Fibroblast of upper back skin (primary cell): ENCODE measurements around the gene ARHGEF17.

Experiments
- DNase-seq: peaks from one replicate; pipeline ENCODE4 v3.0.0-alpha.2; 2013

ARHGEF17 gene

DNA sequence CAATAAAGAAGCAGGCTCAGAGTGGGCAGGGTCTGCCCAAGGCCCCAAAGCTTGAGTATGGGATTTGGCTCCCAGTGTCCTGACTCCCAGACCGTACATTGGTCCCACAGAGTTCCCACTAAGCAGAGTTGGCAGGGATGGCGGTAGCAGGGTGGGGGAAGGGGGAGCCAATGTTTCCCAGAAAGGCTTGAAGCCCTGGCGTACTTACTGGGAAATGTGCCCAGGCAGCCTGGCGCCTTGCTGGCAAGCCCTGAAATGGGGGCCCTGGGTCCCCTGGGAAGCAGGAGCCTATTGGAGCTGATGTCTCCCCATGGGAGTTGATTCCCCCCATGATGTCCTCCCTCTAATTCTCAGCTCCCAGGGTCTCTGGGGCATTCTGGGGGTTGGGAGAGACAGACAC, 9.3 kb downstream of the ARHGEF17 start:
- DNase-seq: no peak

DNA sequence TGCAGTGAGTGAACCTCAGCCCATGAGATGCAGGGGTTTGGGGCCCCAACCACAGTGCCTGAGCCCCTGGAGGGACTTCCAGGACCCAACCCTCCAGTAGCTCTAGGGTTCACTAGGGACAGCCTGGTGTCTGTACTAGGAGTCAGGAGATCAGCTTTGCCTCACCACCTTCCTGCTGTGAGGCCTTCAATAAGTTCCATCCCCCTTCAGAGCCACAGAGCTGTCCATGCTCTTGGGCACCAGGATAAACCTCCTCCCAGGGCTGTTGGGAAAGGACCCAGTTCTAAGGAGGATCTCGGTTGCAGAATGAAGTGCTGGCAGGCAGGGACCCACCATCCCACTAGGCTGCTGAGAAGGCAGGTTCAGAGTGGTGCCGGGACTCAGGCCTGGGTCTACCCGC, 9.7 kb downstream of the ARHGEF17 start:
- no peak for DNase-seq

- no peak for DNase-seq
Measured at GRCh38 chr11:73318501-73319011, 10.5 kb downstream of the ARHGEF17 start.

- peak; percentile 50 for DNase-seq
Measured at GRCh38 chr11:73320763-73321603, 12.9 kb downstream of the ARHGEF17 start.

GRCh38 chr11:73321604-73322381, 13.7 kb downstream of the ARHGEF17 start:
- peak; percentile 66 for DNase-seq

GRCh38 chr11:73322382-73323306, 14.6 kb downstream of the ARHGEF17 start:
- DNase-seq: no peak

GRCh38 chr11:73323464-73323863, 15.4 kb downstream of the ARHGEF17 start:
- peak; percentile 83 for DNase-seq

DNA sequence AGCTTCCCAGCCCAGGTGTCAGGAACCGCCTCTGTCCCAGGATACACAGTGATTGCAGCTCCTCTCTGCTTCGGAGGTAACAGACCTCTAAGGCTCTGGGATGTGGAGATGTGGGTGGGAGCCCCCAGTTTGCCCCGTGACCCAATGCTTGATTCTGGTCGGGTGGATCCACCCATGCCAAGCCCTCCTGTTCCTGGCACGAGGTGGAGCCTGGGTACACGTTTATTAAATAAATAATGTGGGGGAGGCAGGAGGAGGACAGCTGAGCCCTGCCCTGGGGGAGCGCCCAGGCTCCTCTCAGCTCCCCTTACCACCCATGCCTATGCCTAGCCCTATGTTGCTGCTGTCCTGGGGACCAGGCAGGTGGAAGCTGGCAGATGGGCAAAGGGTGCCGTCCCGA, 16.0 kb downstream of the ARHGEF17 start:
- DNase-seq: no peak

DNA sequence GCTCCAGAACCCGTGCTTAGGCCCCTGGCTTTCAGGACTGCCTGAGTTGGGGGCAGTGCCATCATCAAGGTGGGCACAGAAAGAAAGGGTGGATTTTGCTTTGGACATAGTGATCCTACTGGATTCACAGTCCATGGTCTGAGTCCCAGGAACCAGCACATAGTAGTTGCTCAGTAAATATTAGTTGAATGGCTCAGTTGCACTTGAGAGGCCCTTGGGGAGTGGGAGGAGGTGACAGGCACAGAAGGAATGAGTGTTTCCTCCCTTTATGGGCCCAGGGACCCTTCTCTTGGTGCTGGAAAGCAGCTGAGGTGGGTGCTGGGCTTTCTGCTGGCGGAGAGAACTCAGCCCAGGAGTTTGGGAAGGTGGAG, 16.6 kb downstream of the ARHGEF17 start:
- no peak for DNase-seq

GRCh38 chr11:73325036-73325981, 17.2 kb downstream of the ARHGEF17 start:
- DNase-seq: peak; percentile 66

DNA sequence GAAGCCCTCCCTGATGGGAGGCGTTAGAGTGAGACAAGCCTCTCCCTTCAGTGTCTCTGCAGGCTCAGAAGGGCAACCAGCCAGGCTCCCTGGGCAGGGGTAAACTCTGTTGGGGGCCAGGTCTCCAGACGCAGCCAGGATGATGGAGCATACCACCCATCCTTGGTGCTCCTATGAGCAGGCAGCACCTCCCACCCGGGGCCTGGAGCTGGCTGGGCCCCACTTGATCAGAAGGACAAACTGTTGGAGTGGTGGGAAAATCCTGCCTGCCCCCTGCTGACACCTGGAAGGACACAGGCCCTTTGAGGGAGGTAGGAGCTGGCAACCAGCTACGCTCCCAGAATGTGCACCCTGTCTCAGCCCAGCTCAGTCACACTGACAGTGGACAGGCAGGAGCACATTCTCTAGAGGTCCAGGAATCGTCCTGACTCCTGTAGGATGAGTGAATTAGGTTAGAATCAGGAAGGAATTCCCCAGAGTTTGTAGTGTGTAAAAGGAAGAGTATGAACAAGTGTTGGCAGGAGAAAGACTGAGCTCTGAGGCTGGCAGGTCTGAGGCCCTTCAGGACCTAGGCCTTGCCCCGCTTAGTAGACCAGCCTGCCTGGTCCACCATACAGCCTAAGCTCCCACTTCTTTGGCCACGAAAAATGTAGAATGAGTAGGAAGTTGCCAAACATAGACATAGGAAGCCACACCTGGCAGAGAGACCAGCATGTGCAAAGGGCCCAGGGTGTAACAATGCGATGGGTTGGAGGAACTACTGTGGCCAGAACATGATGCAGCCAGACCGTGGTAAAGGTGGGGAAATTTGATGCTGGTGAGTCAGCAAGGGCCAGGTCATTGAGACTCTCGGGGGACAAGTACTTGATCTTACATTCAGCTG, 19.1 kb downstream of the ARHGEF17 start:
- DNase-seq: peak; percentile 75

- DNase-seq: no peak
Measured at GRCh38 chr11:73327812-73328364, 19.8 kb downstream of the ARHGEF17 start.

DNA sequence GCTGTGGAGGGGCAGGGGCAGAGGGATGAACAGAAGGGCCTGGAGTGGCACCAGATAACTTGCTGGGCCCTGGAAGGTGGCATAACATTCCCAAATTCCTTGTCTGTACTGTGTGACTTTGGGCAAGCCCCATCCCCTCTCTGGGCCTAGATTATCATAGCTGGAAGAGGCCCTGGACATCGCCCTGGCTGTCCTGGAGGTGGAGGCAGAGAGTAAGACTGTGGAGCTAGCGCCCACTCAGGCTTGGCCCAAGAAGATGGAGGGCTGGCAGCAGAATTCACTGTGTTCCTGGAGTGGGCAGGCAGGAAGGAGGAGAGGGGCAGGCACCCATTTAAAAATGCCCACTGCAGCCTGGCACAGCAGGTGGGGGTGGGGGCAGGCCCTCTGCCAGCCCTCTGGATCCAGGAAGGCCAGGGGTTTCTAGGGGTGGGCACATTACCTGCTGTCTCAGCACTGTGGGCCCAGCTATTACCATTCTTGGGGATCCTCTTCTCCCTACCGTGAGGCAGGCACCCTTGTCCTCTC, 22.6 kb downstream of the ARHGEF17 start:
- DNase-seq: peak; percentile 39

- peak; percentile 60 for DNase-seq
Measured at GRCh38 chr11:73331138-73331916, 23.3 kb downstream of the ARHGEF17 start.

DNA sequence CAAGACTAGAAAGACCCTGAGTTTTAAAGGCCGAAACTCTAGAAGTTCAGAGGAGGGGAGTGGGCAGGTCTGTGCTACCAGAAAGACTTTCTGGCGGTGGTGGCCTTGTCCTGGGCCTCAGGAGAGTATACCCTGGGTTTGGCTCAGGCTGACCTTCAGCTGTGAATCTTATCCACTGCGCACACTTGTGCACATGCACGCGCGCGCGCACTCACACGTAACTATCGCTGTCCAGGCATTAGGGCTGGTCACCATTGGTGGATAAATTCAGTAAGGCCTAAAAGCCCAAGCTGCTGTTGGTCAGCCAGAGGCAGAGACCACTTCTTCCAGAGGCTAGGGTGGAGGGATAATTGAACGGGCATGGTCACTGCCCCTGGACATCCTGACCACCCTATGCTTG, 25.1 kb downstream of the ARHGEF17 start:
- DNase-seq: no peak

DNA sequence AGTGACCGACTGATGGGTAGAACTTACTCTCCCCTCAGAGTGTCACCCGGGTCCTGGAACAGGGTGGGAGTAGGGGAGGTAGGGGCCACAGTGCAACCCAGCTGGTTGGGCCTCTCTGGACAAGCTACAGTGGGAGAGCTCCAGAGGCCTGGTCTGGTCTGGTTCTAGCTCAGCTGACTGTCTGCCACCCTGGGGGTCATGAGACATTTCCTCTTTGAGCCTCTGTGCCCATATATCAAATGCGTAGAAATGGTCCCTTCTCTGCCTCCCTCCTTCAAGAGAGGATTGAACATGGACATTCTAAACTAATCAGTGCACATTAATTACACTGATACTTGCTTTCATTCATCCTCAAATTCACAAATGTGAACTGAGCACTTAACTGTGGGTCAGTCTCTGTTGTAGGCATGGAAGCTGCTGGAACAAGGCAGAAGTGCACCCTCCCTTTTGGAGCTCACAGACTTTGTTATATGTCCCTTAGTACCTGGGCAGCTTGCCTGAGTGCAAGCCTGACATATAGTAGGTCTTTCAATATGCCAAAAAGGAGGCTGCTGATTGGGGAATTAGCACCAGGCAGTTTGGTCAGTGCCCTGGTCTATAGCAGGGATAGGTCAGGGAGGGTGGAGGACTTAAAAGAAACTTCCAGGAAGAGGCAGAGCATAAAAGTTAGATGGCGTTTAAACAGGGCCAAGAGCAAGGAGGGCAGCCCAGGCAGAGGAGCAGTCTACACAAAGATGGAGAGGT, 25.7 kb downstream of the ARHGEF17 start:
- no peak for DNase-seq

DNA sequence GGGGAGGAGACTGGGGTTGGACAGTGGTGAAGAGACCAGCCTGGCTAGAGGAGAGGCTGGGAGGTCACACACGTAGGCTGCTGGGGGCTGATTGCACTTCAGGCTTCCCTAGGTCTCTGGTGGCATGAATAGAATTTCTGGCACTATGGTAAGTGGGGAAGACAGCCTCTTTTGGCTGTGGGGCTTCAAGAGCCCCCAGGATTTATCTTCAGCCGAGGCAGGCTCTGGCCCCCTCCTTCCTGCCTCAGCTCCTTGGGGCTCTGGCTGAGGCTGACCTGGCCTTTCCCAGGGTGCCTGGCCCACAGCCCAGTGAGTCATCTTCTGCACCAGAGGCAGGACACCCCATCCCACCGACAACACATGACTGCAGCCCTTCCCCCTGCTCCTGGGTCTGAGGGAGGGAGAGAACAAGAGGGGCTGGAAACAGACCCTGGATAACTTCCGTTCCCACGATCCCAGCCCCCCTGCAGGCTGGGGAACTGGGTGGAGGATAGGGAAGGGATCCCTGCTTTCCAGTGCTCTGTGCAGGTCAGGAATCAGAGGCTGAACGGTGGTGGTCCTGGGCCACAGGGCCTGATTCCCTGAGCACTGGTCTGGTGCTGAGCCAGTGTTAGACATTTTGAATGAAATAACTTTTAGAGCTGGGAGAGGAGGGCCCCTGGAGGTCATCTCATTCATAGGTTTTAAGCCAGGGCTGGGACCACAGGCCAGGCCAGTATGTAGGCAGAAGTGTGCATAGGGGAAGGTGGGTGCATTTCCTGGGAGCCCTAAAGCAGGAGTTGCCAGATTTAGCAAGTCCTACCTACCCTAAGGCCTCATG, 26.5 kb downstream of the ARHGEF17 start:
- DNase-seq: peak; percentile 87
